Urothelium cell line (cell line): Measurements from ENCODE around the gene SNX13.

Experiments
- DNase-seq: peaks from one replicate; pipeline ENCODE4 v3.0.0; 2011; ENCODE audit warnings: low spot score, mixed read lengths
- FAIRE-seq: peaks from 2 replicates; lab custom pipeline; 2011; peaks lifted over from hg19 to GRCh38; lab: Jason Lieb, UNC

The SNX13 gene

GRCh38 chr7:17948526-17949238 is 8.4 kb upstream of the SNX13 start:
- no peak for FAIRE-seq
- no peak for DNase-seq

DNA sequence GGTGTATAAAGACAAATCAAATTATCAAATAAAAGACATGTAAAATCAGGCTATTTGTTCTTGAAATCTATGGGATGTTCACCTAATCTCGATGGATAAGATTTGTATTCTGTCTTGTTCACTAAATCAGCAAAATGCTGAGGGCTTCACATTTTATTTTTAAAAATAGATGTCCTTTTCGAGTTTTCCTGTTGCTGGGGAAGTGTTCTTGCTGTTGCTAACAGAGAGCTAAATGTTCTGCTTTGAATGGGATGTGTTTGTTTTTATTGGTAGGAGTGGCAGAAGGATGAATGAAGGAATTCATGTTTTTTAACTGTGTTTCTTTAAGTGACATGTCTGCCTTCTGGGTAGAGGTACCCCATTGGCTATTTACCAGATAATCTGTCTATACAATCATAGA is 7.3 kb upstream of the SNX13 start:
- FAIRE-seq, result no peak
- DNase-seq, result no peak

DNA sequence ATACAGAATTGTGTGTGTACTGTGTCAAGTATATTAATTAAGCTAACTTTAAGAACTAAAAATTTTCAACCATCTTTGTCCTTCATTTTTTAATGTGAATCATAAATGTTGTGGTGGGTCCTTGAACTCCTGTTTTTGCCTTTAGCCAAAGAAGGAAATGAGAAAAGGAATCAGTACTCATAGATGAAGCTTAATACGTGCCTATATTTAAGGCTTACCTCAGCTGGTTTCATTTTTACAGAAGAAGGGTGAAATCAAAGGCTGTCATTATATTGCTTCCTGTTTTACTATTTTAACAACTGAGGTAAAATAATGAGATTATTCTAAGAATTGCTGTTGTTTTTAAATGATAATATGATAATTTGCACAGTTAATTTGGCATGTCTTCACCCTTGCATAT is 6.3 kb upstream of the SNX13 start:
- DNase-seq, result no peak
- FAIRE-seq, result no peak

DNA sequence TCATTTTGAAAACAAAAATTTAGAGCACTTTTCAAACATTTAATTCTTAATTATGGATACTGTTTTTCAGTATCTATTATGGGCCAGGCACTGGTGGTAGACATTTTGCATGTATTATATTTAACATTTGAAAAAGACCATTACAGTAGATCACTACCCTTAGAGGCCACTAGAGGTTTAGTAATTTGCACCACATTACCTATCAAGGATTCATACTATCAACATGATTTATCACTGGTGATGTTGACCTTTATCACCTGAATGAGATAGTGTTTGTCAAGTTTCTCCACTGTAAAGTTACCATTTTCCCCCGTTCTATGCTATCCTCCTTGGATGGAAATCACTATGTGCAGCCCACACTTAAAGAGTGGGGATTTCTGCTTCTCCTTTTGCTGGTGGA is 4.4 kb upstream of the SNX13 start:
- no peak for DNase-seq
- FAIRE-seq, result no peak

DNA sequence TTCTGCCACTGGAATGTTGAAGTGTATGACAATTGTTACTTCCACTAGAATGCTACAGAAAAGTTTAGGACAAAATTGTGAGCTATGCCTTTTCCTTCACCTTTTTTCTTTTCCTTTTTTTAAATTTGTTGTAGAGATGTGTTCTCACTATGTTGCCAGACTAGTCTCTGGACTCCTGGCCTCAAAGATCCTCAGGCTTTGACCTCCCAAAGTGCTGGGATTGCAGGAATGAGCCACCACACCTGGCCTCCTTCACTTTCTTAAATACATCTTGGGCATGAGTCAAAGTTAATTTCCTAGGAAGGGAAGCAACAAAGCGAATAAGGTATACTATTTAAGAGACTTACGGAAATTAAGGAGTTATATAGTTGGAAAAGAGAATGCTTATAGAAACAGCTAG is 2.7 kb upstream of the SNX13 start:
- DNase-seq (no peak), FAIRE-seq (no peak)

GRCh38 chr7:17942231-17942630 is 1.9 kb upstream of the SNX13 start:
- DNase-seq (no peak), FAIRE-seq (no peak)

DNA sequence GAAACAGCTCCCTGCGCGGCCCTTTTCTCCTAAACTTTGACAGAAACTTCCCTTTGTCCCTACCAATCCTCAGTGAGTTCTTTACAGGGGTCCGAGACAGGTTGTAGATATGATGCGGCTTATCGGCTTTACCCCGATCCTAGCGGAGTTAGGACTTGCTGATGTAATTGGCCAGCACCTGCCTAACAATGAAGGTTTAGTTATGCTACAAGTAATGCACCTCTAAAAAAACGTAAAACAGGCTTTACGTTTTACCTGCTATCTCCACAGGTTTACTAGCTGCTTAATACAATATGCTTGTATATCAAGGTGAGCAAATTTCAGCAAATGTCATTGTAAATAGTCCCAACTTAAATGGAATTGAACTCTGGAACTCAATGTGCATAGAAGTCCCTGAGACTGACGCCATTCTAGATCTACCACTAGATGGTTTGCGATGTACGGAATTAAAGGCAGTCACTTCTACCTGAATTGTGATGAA is 697 bp upstream of the SNX13 start:
- no peak for DNase-seq
- FAIRE-seq, result no peak

- DNase-seq (peak; percentile 45), FAIRE-seq (peak; percentile 46)
These were observed 540 bp downstream of the SNX13 start for GRCh38 chr7:17939606-17940301.

DNA sequence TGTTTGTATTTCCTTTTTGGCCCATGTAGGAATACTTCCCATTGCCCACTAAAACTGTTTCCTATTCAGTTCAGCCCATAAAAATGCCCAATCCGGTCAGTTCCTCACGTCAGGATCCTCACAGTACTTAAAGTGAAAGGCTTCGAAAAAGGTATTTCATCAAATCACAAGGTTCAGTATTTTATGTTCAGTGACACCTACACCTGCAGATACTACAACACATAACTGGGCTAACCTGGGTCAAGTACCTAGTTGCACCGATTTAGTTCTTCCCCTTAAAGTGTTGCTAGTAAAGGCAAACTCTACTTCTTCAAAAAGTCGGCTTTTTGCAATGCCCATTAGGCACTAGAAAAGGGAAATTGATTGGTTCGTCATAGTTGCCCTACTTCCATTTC is 1.1 kb downstream of the SNX13 start:
- FAIRE-seq (no peak), DNase-seq (peak; percentile 11)

DNA sequence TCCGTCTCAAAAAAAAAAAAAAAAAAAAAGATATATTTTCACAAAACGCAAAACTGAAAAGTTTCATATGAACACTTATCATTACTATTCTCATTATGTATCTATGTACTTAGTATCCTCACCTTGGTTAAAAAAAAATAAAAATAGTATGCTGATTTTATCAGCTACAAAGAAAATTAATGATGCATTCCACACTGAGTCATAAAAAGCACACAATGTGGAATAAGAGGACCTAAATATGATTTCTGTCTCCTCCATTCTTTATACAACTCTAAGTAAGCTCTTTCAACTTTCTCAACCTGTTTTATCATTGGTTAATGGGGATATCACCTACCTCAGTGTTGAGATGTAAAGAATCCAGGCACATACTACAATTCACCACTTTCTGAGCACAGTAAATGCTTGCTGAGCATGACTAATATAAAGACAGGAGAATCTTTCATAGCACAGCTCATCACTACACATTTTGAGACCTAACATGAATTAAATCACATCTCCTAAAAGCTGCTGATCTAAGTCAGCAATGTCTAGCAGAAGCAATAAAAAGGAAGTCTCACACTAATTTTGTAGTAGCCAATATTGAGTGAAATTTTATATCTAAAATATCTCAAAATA is 2.7 kb downstream of the SNX13 start:
- DNase-seq (no peak), FAIRE-seq (no peak)

GRCh38 chr7:17936321-17936720 is 4.0 kb downstream of the SNX13 start:
- no peak for DNase-seq
- no peak for FAIRE-seq

DNA sequence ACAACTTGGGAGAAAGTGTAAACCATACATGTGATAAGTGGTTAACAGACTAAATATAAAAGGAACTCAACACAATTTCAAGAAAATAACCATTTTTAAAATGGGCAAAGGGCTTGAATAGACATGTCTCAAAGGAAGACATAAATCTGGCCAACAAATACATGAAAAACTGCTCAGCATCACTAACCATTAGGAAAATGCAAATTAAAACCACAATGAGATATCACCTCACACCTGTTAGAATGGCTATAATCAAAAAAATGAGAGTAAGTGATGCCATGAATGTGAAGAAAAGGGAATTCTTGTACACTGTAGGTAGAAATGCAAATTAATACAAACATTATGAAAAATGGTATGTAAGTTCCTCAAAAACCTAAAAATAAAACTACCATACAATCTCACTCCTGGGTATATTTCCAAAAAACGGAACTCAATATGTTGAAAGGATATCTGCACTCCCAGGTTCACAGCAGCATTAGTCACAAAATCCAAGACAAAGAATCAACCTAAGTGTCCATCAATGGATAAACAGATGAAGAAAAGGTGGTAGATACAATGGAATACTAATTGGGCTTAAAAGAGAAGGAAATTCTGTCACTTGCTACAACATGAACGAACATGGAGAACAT is 5.6 kb downstream of the SNX13 start:
- FAIRE-seq, result no peak
- DNase-seq, result no peak

DNA sequence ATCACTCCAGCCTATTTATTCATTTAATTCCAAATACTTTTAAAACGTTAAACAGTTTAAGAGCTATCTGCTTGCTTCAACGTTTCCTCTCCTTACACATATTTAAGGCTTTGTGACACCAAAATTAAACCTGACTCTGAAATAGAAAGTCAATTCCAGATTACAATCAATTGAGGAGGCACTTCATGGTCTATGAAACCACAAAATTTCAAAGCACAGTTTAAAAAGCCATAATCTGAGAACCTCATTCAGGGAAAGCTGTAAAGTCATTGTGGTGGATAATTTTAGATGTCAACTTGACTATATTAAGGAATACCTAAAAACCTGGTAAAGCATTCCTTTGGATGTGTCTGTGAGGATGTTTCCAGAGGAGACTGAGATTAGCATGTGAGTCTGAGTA is 6.2 kb downstream of the SNX13 start:
- DNase-seq, result no peak
- no peak for FAIRE-seq

- DNase-seq (no peak), FAIRE-seq (no peak)
These were observed 7.5 kb downstream of the SNX13 start for GRCh38 chr7:17932770-17933169.

- FAIRE-seq, result no peak
- DNase-seq, result no peak
These were observed 9.2 kb downstream of the SNX13 start for GRCh38 chr7:17931069-17931468.

- no peak for DNase-seq
- peak; percentile 46 for FAIRE-seq
These were observed 9.7 kb downstream of the SNX13 start for GRCh38 chr7:17930546-17930945.

DNA sequence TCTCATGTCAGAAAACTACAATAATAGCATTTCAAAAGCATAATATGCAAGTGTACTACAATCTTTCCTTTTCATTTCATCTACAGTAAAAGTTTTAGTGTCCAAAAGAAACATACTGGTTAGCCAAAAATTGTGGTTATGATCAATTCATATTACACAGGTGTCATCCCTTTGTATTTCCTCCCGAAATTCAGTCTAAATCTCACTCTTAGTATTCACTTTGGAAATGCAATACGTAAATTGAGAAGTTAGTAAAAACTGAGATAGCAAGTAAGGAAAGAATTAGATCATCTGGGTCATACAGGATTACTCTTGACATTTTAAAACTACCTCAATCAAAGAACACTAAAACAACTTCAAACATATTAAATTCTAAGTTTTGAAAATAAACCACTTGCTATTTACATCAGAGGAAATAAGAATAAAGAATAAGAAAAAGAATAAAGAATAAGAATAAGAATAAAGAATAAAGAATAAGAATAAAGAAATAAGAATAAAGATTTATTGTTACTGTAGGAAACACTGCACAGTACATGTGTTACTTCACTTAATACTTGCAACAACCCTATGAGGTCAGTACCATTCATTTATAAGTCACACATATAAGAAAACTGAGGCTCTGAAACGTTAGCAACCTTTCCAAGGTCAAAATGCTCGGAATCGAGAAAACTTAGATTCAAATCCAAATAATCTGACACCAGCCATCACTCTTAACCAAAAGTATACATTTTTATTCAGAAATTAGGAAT is 10.5 kb downstream of the SNX13 start:
- DNase-seq, result no peak
- no peak for FAIRE-seq

GRCh38 chr7:17928055-17928454 is 12.2 kb downstream of the SNX13 start:
- FAIRE-seq (no peak), DNase-seq (no peak)

GRCh38 chr7:17921857-17922416 is 18.4 kb downstream of the SNX13 start:
- no peak for DNase-seq
- FAIRE-seq, result peak; percentile 74

DNA sequence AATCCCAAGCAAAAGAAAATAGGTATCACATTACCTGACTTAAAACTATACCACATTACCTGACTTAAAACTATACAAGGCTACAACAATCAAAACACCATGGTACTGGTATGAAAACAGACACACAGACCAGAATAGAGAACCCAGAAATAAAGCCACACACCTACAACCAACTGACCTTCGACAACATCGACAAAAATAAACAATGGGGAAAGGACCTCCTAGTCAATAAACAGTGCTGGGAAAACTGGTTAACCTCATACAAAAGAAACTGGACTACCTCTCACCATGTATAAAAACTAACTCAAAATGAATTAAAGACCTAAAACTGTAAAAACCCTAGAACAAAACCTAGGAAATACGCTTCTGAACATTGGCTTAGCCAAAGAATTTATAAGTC is 22.5 kb downstream of the SNX13 start:
- FAIRE-seq, result no peak

DNA sequence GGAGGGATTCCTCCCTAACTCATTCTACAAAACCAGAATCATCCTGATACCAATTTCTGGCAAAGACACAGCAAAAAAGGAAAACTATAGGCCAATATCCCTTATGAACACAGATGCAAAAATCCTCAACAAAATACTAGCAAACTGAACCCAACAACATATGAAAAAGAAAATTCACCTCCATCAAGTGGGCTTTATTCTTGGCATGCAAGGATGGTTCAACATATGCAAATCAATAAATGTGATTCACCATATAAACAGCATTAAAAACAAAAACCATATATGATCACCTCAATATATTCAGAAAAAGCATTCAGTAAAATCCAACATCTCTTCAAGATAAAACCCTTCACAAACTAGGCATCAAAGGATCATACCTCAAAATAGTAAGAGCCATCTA is 23.5 kb downstream of the SNX13 start:
- DNase-seq (no peak), FAIRE-seq (no peak)

More for the DNA sequence above, 22.5 kb downstream of the SNX13 start:
- DNase-seq, result no peak
